Peyer's patch (tissue), 4 donors: ENCODE data around the gene ARMH1. TPM values are rescaled to one million over a fixed set of nuclear protein-coding genes. Genes with fewer than 3 reads are reported as not detected.

Experiments
- DNase-seq, 3 donors: peaks; one replicate each; pipeline ENCODE4 v3.0.0-alpha.2; 2017 to 2019
- H3K27ac ChIP-seq, 4 donors: fragments of 200-600 bp; sonication (generic); one replicate each; pipeline ENCODE4 v1.5.1; 2016 to 2019
- H3K27me3 ChIP-seq, 2 donors: fragments of 200-600 bp; sonication (generic); one replicate each; pipeline ENCODE4 v1.5.1; 2019
- H3K36me3 ChIP-seq, 3 donors: fragments of 200-600 bp; sonication (generic); one replicate each; pipeline ENCODE4 v1.5.1; 2016 to 2019
- H3K4me1 ChIP-seq, 4 donors: fragments of 200-600 bp; sonication (generic); one replicate each; pipeline ENCODE4 v1.5.1; 2016 to 2019
- H3K4me3 ChIP-seq, 4 donors: fragments of 200-600 bp; sonication (generic); 1 replicate in 3 of 4; 2 replicates in 1 of 4; pipeline ENCODE4 v1.5.1; 2016 to 2019; ENCODE audit warnings: mild to moderate bottlenecking in 1 of 4
- H3K9me3 ChIP-seq, 4 donors: fragments of 200-600 bp; sonication (generic); one replicate each; pipeline ENCODE4 v1.5.1; 2016 to 2019; ENCODE audit warnings: mild to moderate bottlenecking in 1 of 4
- POLR2A ChIP-seq, 2 donors: fragments of 450-650 bp; IDR thresholded peaks; one replicate each; pipeline ENCODE4 v1.5.1; 2017; ENCODE audit warnings: antibody characterized with exemption in 2 of 2, mild to moderate bottlenecking in 2 of 2, moderate library complexity in 2 of 2
- total RNA-seq, 4 donors: library from RNA; depleted of rRNA; stranded (reverse); fragments of >200 nt; gene quantifications; one replicate each; pipeline ENCODE4 v1.1.0, GENCODE V29; 2016
- TF ChIP-seq, protein P1 (sequence below), 6 experiments: fragments of 450-650 bp in 4 of 6; fragments of 200-600 bp in 2 of 6; sonication (generic) in 1 of 6; IDR thresholded peaks; one replicate each; pipeline ENCODE4 v1.5.1; 2017 to 2019; ENCODE audit warnings: antibody characterized with exemption in 6 of 6, mild to moderate bottlenecking in 3 of 6, moderate library complexity in 1 of 6

The ARMH1 gene
- total RNA-seq, 4 donors from 2014 or later, result 3.7 to 7.7 (median 4.8) TPM

DNA sequence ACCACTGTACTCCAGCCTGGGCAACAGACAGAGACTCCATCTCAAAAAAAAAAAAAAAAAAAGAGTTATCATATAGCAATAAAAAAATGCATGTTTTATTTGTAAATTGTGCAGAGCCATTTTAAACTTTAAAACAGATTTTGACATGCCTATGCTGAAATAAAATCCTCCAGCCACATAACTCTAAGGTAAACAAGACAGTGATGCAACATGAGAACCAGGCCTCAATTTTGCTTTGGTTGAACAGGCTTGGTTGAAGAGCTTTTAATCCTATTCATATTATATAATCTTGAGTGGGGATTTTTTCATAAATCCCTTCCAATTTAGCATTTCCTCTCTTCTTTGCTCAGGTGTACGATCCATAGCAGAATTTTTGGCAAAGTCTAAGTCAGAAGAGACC lies 26.1 kb downstream of the ARMH1 start:
- TF ChIP-seq, protein P1, sequence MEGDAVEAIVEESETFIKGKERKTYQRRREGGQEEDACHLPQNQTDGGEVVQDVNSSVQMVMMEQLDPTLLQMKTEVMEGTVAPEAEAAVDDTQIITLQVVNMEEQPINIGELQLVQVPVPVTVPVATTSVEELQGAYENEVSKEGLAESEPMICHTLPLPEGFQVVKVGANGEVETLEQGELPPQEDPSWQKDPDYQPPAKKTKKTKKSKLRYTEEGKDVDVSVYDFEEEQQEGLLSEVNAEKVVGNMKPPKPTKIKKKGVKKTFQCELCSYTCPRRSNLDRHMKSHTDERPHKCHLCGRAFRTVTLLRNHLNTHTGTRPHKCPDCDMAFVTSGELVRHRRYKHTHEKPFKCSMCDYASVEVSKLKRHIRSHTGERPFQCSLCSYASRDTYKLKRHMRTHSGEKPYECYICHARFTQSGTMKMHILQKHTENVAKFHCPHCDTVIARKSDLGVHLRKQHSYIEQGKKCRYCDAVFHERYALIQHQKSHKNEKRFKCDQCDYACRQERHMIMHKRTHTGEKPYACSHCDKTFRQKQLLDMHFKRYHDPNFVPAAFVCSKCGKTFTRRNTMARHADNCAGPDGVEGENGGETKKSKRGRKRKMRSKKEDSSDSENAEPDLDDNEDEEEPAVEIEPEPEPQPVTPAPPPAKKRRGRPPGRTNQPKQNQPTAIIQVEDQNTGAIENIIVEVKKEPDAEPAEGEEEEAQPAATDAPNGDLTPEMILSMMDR (IDR thresholded peaks at IDR 0.05), result no peak
- TF ChIP-seq POLR2A (IDR thresholded peaks at IDR 0.05), result no peak

DNA sequence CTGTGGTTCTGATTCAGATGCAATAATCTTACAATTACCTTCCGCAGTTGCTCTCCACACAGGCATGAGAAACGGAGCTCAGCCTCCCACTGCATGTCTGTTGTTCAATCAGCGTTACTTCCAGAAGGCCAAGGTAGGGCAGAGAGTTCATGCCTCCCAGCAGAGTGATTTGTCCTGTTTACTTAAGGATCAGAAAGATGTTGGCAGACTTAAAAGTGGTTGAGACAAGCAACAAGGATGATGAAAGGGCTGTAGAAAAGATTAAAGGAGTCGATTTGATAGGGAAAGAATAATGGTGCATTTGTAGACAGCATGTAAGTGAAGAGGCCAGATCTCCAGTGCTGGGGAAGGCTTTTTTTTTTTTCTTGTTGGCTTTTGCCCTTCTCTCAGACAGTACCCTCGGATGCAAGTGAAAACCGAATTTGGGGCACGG lies 26.6 kb downstream of the ARMH1 start:
- H3K9me3 ChIP-seq, result no peaks in the 10 kb centered on the region
- no peaks in the 10 kb centered on the region for H3K36me3 ChIP-seq
- H3K4me1 ChIP-seq, result peaks cover 0 to 4% (median 2%) of the 10 kb centered on the region in 4 donors
- no peak overlapping the region for H3K4me3 ChIP-seq
- no peak overlapping the region for H3K27ac ChIP-seq
- H3K27me3 ChIP-seq, result no peaks in the 10 kb centered on the region
- no peak for TF ChIP-seq POLR2A (IDR thresholded peaks at IDR 0.05)
- TF ChIP-seq, protein P1 (IDR thresholded peaks at IDR 0.05), result no peak
- DNase-seq, result no peak

More for the DNA sequence above, 26.1 kb downstream of the ARMH1 start:
- no peak for DNase-seq
- no peak overlapping the region for H3K27ac ChIP-seq
- H3K4me3 ChIP-seq, result no peak overlapping the region
- H3K9me3 ChIP-seq, result no peaks in the 10 kb centered on the region
- no peaks in the 10 kb centered on the region for H3K36me3 ChIP-seq
- no peaks in the 10 kb centered on the region for H3K27me3 ChIP-seq
- H3K4me1 ChIP-seq, result peaks cover 0 to 7% (median 2%) of the 10 kb centered on the region in 4 donors

DNA sequence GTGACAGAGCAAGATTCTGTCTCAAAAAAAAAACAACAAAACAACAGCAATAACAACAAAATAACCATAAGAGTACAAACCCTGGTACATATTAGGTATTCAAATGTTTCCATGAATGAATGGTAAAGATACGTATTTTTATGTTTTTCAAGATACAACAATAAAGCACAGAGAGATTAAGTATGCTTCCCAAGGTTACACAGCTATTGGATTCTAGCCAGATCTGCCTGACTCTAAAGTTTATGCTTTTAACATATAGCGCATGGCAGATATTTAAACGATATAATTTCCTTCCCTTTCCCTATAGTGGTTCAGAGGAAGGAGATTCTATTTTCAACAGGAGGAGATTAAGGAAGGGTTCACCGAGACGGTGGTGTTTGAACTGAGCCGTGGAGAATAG lies 31.0 kb downstream of the ARMH1 start:
- Histone ChIP-seq H3K27ac (no peak overlapping the region), H3K4me3 (no peak overlapping the region), H3K9me3 (no peaks in the 10 kb centered on the region), H3K4me1 (peaks cover 0 to 8% (median 0%) of the 10 kb centered on the region in 4 donors), H3K27me3 (no peaks in the 10 kb centered on the region), H3K36me3 (no peaks in the 10 kb centered on the region)
- no peak for DNase-seq
- no peak for TF ChIP-seq POLR2A (IDR thresholded peaks at IDR 0.05)
- TF ChIP-seq, protein P1 (IDR thresholded peaks at IDR 0.05), result no peak

DNA sequence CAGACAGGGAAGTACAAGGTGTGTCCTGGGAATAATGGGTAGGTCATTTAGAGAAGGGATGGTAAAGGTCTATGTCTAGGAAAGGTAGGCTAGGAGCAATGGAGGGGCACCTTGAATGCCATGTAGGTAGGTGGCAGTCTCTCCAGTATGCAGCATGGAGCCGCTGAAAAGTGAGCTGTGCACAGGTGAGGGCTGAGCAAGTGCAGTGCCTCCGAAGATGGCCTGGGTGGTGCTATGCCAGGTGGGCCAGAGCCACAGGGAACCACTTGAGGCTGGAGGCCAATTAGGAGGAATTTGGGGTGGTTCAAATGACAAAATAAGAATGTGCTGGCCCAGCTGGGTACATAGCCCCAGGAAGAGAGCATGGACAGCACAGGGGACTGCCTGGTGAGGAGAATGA lies 31.4 kb downstream of the ARMH1 start:
- DNase-seq, result no peak
- Histone ChIP-seq H3K27me3 (no peaks in the 10 kb centered on the region), H3K9me3 (no peaks in the 10 kb centered on the region), H3K4me3 (no peak overlapping the region), H3K4me1 (peaks cover 0 to 8% (median 0%) of the 10 kb centered on the region in 4 donors), H3K27ac (no peak overlapping the region), H3K36me3 (no peaks in the 10 kb centered on the region)
- no peak for TF ChIP-seq POLR2A (IDR thresholded peaks at IDR 0.05)
- TF ChIP-seq, protein P1 (IDR thresholded peaks at IDR 0.05), result no peak

DNA sequence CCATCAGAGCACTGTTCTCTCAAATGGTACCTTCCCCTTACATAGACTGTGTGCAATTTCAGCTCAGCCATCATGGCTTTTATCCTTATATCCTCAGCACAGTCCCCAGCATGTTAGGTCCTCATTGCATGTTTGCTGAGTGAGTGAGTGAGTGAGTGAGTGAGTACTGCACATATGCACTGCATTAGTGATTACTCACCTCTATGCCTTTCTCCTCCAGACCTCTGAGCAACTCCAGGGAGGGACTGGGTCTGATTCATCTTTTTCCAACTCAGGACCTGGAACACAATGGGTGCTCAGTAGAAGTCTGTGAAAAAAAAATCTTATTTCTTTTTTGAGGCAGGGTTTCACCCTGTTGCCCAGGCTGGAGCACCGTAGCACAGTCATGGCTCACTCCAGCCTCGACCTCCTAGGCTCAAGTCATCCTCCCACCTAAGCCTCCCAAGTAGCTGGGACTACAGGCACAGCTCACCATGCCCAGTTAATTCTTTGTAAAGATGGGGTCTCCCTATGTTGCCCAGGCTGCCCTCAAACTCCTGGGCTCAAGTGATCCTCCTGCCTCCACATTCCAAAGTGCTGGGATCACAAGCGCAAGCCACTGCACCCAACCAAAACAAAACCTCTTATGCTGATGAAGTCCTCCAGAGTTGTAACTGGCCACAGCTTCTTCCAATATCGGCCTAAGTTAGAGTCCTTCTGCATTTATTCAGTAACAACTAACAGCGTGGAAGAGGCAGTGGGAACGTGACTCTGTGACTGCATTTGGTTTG lies 32.8 kb downstream of the ARMH1 start:
- H3K9me3 ChIP-seq, result no peaks in the 10 kb centered on the region
- peaks cover 0 to 8% (median 0%) of the 10 kb centered on the region in 4 donors for H3K4me1 ChIP-seq
- H3K4me3 ChIP-seq, result no peak overlapping the region
- peak in 1 of 3 donors; percentile 10 for DNase-seq
- H3K27me3 ChIP-seq, result no peaks in the 10 kb centered on the region
- no peaks in the 10 kb centered on the region for H3K36me3 ChIP-seq
- TF ChIP-seq POLR2A (IDR thresholded peaks at IDR 0.05), result no peak
- TF ChIP-seq, protein P1 (IDR thresholded peaks at IDR 0.05), result no peak
- H3K27ac ChIP-seq, result no peak overlapping the region
